Measurements from ENCODE around the gene SLC24A3.

GRCh38 chr20:19768325-19768842 is 555.9 kb downstream of the SLC24A3 start:
- TF ChIP-seq, protein P1, sequence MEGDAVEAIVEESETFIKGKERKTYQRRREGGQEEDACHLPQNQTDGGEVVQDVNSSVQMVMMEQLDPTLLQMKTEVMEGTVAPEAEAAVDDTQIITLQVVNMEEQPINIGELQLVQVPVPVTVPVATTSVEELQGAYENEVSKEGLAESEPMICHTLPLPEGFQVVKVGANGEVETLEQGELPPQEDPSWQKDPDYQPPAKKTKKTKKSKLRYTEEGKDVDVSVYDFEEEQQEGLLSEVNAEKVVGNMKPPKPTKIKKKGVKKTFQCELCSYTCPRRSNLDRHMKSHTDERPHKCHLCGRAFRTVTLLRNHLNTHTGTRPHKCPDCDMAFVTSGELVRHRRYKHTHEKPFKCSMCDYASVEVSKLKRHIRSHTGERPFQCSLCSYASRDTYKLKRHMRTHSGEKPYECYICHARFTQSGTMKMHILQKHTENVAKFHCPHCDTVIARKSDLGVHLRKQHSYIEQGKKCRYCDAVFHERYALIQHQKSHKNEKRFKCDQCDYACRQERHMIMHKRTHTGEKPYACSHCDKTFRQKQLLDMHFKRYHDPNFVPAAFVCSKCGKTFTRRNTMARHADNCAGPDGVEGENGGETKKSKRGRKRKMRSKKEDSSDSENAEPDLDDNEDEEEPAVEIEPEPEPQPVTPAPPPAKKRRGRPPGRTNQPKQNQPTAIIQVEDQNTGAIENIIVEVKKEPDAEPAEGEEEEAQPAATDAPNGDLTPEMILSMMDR (IDR thresholded peaks at IDR 0.05), result no peak
- no peak for TF ChIP-seq POLR2AphosphoS5 (IDR thresholded peaks at IDR 0.05; ENCODE audit: low read depth, low read length)
- no peak for TF ChIP-seq TCF7L2 (IDR thresholded peaks at IDR 0.05; ENCODE audit: low read depth, low read length)

Measured in Panc1 (cell line).